ENCODE results near the gene MEF2B.

MEF2B gene

GRCh38 chr19:19205416-19206410 lies 35.6 kb upstream of the MEF2B start:
- Histone ChIP-seq H3K79me1 (ENCODE audit: low read length) (peaks cover 5% of the 10 kb centered on the region), H2BK5ac (ENCODE audit: low read depth, low read length, poor library complexity) (no peak overlapping the region), H3K9me3 (ENCODE audit: insufficient read depth, low read depth, low read length) (peaks cover 6% of the 10 kb centered on the region), H3K23ac (ENCODE audit: low read length) (no peak overlapping the region), H4K12ac (ENCODE audit: low read depth, low read length) (no peak overlapping the region), H2AFZ (ENCODE audit: insufficient read depth, low read length, poor library complexity) (no peak overlapping the region), H3K9ac (ENCODE audit: low read length) (no peak overlapping the region), H3K4me2 (ENCODE audit: low read length) (no peak overlapping the region), H2BK12ac (ENCODE audit: low read length) (no peak overlapping the region), H3K4me3 (ENCODE audit: low read depth, low read length) (no peak overlapping the region), H2BK120ac (ENCODE audit: insufficient read depth, low read length, poor library complexity) (no peak overlapping the region), H3K4me1 (ENCODE audit: control insufficient read depth in 1 of 2, insufficient read depth in 2 of 2, low read length in 2 of 2) (peaks cover 5 to 7% of the 10 kb centered on the region in 2 experiments), H3K36me3 (ENCODE audit: control insufficient read depth in 1 of 2, insufficient read depth in 2 of 2, low read length in 2 of 2) (peaks cover 6% of the 10 kb centered on the region in 2 experiments), H4K8ac (ENCODE audit: low read depth, low read length) (no peak overlapping the region), H3K27me3 (ENCODE audit: insufficient read depth, low read length) (no peaks in the 10 kb centered on the region), H3K18ac (ENCODE audit: low read length) (no peak overlapping the region), H3K27ac (ENCODE audit: low read depth, low read length) (no peak overlapping the region), H4K91ac (ENCODE audit: low read depth, low read length) (no peak overlapping the region), H3K14ac (ENCODE audit: low read length) (no peak overlapping the region), H3K79me2 (ENCODE audit: control insufficient read depth, insufficient read depth, low read length, poor library complexity) (peaks cover 5% of the 10 kb centered on the region), H3K4ac (ENCODE audit: low read depth, low read length) (no peak overlapping the region), H2AK5ac (ENCODE audit: low read length) (no peak overlapping the region)
- WGBS (ENCODE audit: extremely low coverage, insufficient coverage, insufficient read length), result no CpG with 5 or more reads among the region's 14 CpGs
- no peak for DNase-seq

- peaks cover 10 to 14% of the 10 kb centered on the region in 2 experiments for H3K36me3 ChIP-seq (ENCODE audit: control insufficient read depth in 1 of 2, insufficient read depth in 2 of 2, low read length in 2 of 2)
- peaks cover 5 to 7% of the 10 kb centered on the region in 2 experiments for H3K4me1 ChIP-seq (ENCODE audit: control insufficient read depth in 1 of 2, insufficient read depth in 2 of 2, low read length in 2 of 2)
- no peak overlapping the region for H3K4ac ChIP-seq (ENCODE audit: low read depth, low read length)
- H2BK12ac ChIP-seq (ENCODE audit: low read length), result no peak overlapping the region
- no peak overlapping the region for H2AK5ac ChIP-seq (ENCODE audit: low read length)
- H3K9ac ChIP-seq (ENCODE audit: low read length), result no peak overlapping the region
- H4K12ac ChIP-seq (ENCODE audit: low read depth, low read length), result no peak overlapping the region
- H3K9me3 ChIP-seq (ENCODE audit: insufficient read depth, low read depth, low read length), result peaks cover 8% of the 10 kb centered on the region
- no peak overlapping the region for H3K4me3 ChIP-seq (ENCODE audit: low read depth, low read length)
- H2BK5ac ChIP-seq (ENCODE audit: low read depth, low read length, poor library complexity), result no peak overlapping the region
- no peak overlapping the region for H4K91ac ChIP-seq (ENCODE audit: low read depth, low read length)
- H3K18ac ChIP-seq (ENCODE audit: low read length), result no peak overlapping the region
- H3K4me2 ChIP-seq (ENCODE audit: low read length), result no peak overlapping the region
- no peaks in the 10 kb centered on the region for H3K27me3 ChIP-seq (ENCODE audit: insufficient read depth, low read length)
- no CpG with 5 or more reads among the region's 13 CpGs for WGBS (ENCODE audit: extremely low coverage, insufficient coverage, insufficient read length)
- no peak for DNase-seq
- H3K14ac ChIP-seq (ENCODE audit: low read length), result no peak overlapping the region
- H3K79me1 ChIP-seq (ENCODE audit: low read length), result peaks cover 5% of the 10 kb centered on the region
- peaks cover 5% of the 10 kb centered on the region for H3K79me2 ChIP-seq (ENCODE audit: control insufficient read depth, insufficient read depth, low read length, poor library complexity)
- H2BK120ac ChIP-seq (ENCODE audit: insufficient read depth, low read length, poor library complexity), result no peak overlapping the region
- no peak overlapping the region for H4K8ac ChIP-seq (ENCODE audit: low read depth, low read length)
- no peak overlapping the region for H2AFZ ChIP-seq (ENCODE audit: insufficient read depth, low read length, poor library complexity)
- H3K23ac ChIP-seq (ENCODE audit: low read length), result no peak overlapping the region
- H3K27ac ChIP-seq (ENCODE audit: low read depth, low read length), result no peak overlapping the region
Observed at GRCh38 chr19:19204181-19204580, 34.1 kb upstream of the MEF2B start.

- Histone ChIP-seq H3K4me1 (ENCODE audit: control insufficient read depth in 1 of 2, insufficient read depth in 2 of 2, low read length in 2 of 2) (peaks cover 5 to 7% of the 10 kb centered on the region in 2 experiments), H4K12ac (ENCODE audit: low read depth, low read length) (peak within 1 kb of the TSS; percentile 5), H3K27me3 (ENCODE audit: insufficient read depth, low read length) (no peaks in the 10 kb centered on the region), H3K9me3 (ENCODE audit: insufficient read depth, low read depth, low read length) (peaks cover 8% of the 10 kb centered on the region), H3K4ac (ENCODE audit: low read depth, low read length) (peak within 1 kb of the TSS; percentile 45), H3K79me1 (ENCODE audit: low read length) (peaks cover 5% of the 10 kb centered on the region), H3K9ac (ENCODE audit: low read length) (peak within 1 kb of the TSS; percentile 84), H3K27ac (ENCODE audit: low read depth, low read length) (peak within 1 kb of the TSS; percentile 32), H3K79me2 (ENCODE audit: control insufficient read depth, insufficient read depth, low read length, poor library complexity) (peaks cover 5% of the 10 kb centered on the region), H2AFZ (ENCODE audit: insufficient read depth, low read length, poor library complexity) (peak within 1 kb of the TSS; percentile 74), H3K18ac (ENCODE audit: low read length) (peak within 1 kb of the TSS; percentile 42), H3K4me3 (ENCODE audit: low read depth, low read length) (peak within 1 kb of the TSS; percentile 67), H2BK12ac (ENCODE audit: low read length) (no peak within 1 kb of the TSS), H2AK5ac (ENCODE audit: low read length) (peak within 1 kb of the TSS; percentile 63), H3K23ac (ENCODE audit: low read length) (no peak within 1 kb of the TSS), H4K91ac (ENCODE audit: low read depth, low read length) (peak within 1 kb of the TSS; percentile 74), H3K14ac (ENCODE audit: low read length) (peak within 1 kb of the TSS; percentile 84), H3K36me3 (ENCODE audit: control insufficient read depth in 1 of 2, insufficient read depth in 2 of 2, low read length in 2 of 2) (peaks cover 19 to 23% of the 10 kb centered on the region in 2 experiments), H2BK5ac (ENCODE audit: low read depth, low read length, poor library complexity) (no peak within 1 kb of the TSS), H4K8ac (ENCODE audit: low read depth, low read length) (peak within 1 kb of the TSS; percentile 88), H3K4me2 (ENCODE audit: low read length) (peak within 1 kb of the TSS; percentile 88), H2BK120ac (ENCODE audit: insufficient read depth, low read length, poor library complexity) (peak within 1 kb of the TSS; percentile 41)
- DNase-seq, result peak; percentile 90 to 94
- WGBS (ENCODE audit: extremely low coverage, insufficient coverage, insufficient read length), result no CpG with 5 or more reads among the region's 60 CpGs
Observed at GRCh38 chr19:19203012-19203856, 33.2 kb upstream of the MEF2B start, which contains the start of gene NR2C2AP. NR2C2AP (minus strand) TSS chr19:19203414; CDS start chr19:19203060, 354 bp downstream.

- peaks cover 25 to 28% of the 10 kb centered on the region in 2 experiments for H3K36me3 ChIP-seq (ENCODE audit: control insufficient read depth in 1 of 2, insufficient read depth in 2 of 2, low read length in 2 of 2)
- peak overlapping the region; percentile 88 for H3K4me2 ChIP-seq (ENCODE audit: low read length)
- peak overlapping the region; percentile 74 for H4K91ac ChIP-seq (ENCODE audit: low read depth, low read length)
- H3K27me3 ChIP-seq (ENCODE audit: insufficient read depth, low read length), result no peaks in the 10 kb centered on the region
- H2BK12ac ChIP-seq (ENCODE audit: low read length), result no peak overlapping the region
- peaks cover 8% of the 10 kb centered on the region for H3K9me3 ChIP-seq (ENCODE audit: insufficient read depth, low read depth, low read length)
- H3K4me1 ChIP-seq (ENCODE audit: control insufficient read depth in 1 of 2, insufficient read depth in 2 of 2, low read length in 2 of 2), result peaks cover 5 to 7% of the 10 kb centered on the region in 2 experiments
- no peak overlapping the region for H3K27ac ChIP-seq (ENCODE audit: low read depth, low read length)
- peak overlapping the region; percentile 84 for H3K14ac ChIP-seq (ENCODE audit: low read length)
- DNase-seq, result no peak
- H4K8ac ChIP-seq (ENCODE audit: low read depth, low read length), result peak overlapping the region; percentile 88
- H3K23ac ChIP-seq (ENCODE audit: low read length), result no peak overlapping the region
- no peak overlapping the region for H2AK5ac ChIP-seq (ENCODE audit: low read length)
- H3K79me1 ChIP-seq (ENCODE audit: low read length), result peaks cover 5% of the 10 kb centered on the region
- H3K4me3 ChIP-seq (ENCODE audit: low read depth, low read length), result peak overlapping the region; percentile 67
- H4K12ac ChIP-seq (ENCODE audit: low read depth, low read length), result peak overlapping the region; percentile 5
- WGBS (ENCODE audit: extremely low coverage, insufficient coverage, insufficient read length), result no CpG with 5 or more reads among the region's 11 CpGs
- H3K18ac ChIP-seq (ENCODE audit: low read length), result no peak overlapping the region
- no peak overlapping the region for H2BK120ac ChIP-seq (ENCODE audit: insufficient read depth, low read length, poor library complexity)
- peak overlapping the region; percentile 84 for H3K9ac ChIP-seq (ENCODE audit: low read length)
- peaks cover 5% of the 10 kb centered on the region for H3K79me2 ChIP-seq (ENCODE audit: control insufficient read depth, insufficient read depth, low read length, poor library complexity)
- no peak overlapping the region for H2BK5ac ChIP-seq (ENCODE audit: low read depth, low read length, poor library complexity)
- H2AFZ ChIP-seq (ENCODE audit: insufficient read depth, low read length, poor library complexity), result no peak overlapping the region
- peak overlapping the region; percentile 45 for H3K4ac ChIP-seq (ENCODE audit: low read depth, low read length)
Observed at GRCh38 chr19:19202707-19203011, 32.6 kb upstream of the MEF2B start.

All from trophoblast cell (in vitro differentiated cells and primary cell).